Fibroblast of mammary gland (primary cell): Measurements from ENCODE around the gene MIB1.
A peak's percentile ranks its signal among the peaks of the same experiment; 100 is the strongest.

Experiments used
- DNase-seq: peaks from one replicate; pipeline ENCODE4 v3.0.0-alpha.2; 2010; ENCODE audit warnings: low read depth
- H3K4me3 ChIP-seq: 2 replicates; pipeline ENCODE4 v1.5.1; 2011; ENCODE audit warnings: low read depth, mild to moderate bottlenecking, low read length, moderate library complexity; ENCODE audit not compliant: control insufficient read depth
- CTCF ChIP-seq: conservative IDR thresholded peaks from 2 replicates; pipeline ENCODE4 v1.5.1; 2011; ENCODE audit warnings: low read depth, low read length, inconsistent platforms; ENCODE audit not compliant: control insufficient read depth, insufficient read depth

MIB1 gene

GRCh38 chr18:21760321-21760720 lies 19.7 kb downstream of the MIB1 start:
- DNase-seq, result peak; percentile 9
- H3K4me3 ChIP-seq, result no peak overlapping the region
- no peak for TF ChIP-seq CTCF

- DNase-seq, result no peak
- no peak for TF ChIP-seq CTCF
- no peak overlapping the region for H3K4me3 ChIP-seq
Observed at GRCh38 chr18:21761471-21762115, 21.0 kb downstream of the MIB1 start.

- DNase-seq, result no peak
- no peak for TF ChIP-seq CTCF
- no peak overlapping the region for H3K4me3 ChIP-seq
Observed at GRCh38 chr18:21762181-21762772, 21.7 kb downstream of the MIB1 start.

GRCh38 chr18:21763846-21764646 lies 23.5 kb downstream of the MIB1 start:
- no peak for TF ChIP-seq CTCF
- no peak overlapping the region for H3K4me3 ChIP-seq
- no peak for DNase-seq

- DNase-seq, result peak; percentile 16
- no peak for TF ChIP-seq CTCF
- no peak overlapping the region for H3K4me3 ChIP-seq
Observed at GRCh38 chr18:21769206-21769605, 28.6 kb downstream of the MIB1 start.

GRCh38 chr18:21774722-21775121 lies 34.1 kb downstream of the MIB1 start:
- no peak for DNase-seq
- H3K4me3 ChIP-seq, result no peak overlapping the region
- TF ChIP-seq CTCF, result no peak
